Stimulated activated CD8-positive, alpha-beta memory T cell treated with anti-CD3 and anti-CD28 coated beads, Interleukin-15, amount 100 ng/mL, for 1 hour (primary cell): ENCODE measurements around the gene ZFP64.
A peak's percentile ranks its signal among the peaks of the same experiment; 100 is the strongest.
"Not testable (repeated sequence)": the region's sequence is repeated elsewhere in the genome, so short reads cannot be mapped to it uniquely, and the experiment has no call there.

Source experiments
- DNase-seq: peaks from one replicate; pipeline ENCODE4 v3.0.0-alpha.2; 2020; ENCODE audit warnings: low read depth

Gene ZFP64

DNA sequence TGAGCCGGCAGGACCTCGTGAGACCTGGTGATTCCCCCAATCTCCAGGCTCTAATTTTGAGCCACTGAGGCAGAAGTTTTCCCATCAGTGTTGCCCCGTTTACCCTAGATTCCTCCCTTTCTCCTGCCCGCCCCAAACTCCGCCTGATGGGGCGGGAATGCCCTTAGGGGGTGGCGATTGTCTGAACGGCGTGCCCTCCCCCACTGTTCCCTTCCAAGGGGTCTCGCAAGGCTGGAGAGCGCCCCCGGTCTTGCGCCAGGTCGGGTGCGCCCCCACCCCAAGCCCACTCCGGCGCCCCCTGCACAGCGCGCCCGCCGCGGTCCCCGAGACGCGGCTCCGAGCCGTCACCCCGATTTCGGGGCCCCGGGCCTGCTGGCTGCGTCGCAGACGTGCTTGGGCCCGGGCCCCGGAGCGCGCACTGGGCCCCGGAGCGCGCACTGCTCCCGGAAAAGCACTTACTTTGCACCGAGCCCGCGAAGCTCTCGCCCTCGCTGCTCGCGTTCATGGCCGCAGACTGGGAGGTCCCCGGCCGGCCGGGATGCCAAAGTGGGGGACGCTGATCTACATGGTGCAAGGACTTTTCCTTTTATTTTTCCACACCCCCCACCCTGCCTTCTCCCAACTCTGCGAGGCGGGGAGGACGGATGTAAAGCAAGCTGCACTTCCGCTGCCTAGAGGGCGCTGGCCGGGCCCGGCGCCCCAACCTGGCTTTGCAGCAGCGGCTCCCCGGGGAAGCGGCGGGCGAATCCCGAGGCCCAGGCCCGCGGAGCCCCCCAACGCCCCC, at the start of gene ZFP64:
Gene ZFP64 (minus strand): TSS at position 648 of the 784 bp plus-strand sequence. CDS start 143 bp downstream, at position 505.
- DNase-seq, result peak; percentile 35

DNA sequence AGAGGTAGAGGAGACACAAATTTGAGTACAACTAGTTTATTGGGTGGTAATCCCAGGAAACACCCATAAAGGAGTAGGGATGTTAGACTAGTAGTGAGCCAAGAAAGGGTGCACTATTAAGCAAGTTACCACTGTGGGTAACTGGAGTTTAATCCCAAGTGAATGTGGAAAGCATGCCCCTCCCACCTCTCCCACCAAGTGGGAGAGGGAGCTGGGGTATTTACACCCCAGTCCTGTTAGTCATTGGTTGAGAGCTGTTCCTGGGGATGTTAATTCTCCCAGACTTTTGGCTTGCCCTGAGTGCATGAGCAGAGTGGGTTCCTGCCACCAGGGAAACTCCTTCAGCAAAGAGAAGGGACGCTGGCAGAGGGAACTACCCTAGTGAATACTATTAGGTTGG, 49.2 kb upstream of the ZFP64 start:
- no peak for DNase-seq

DNA sequence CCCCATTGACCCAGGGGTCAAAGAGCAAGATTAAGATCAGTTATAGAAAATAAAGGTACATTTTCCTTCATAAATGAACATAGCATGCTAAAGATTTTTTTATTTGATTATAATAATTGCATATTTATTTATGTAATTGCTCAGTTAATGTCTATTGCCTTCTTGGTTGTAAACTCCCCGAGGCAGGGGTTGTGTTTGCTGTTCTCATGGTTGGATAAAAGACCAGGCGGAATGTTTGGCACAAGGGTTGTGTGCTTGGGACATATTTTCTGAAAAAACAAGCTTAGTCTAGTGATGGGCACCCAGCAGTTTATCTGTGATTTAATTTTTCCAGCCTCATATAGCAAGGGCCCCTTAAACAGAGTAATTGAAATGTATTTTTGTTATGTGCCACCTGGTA, 47.5 kb upstream of the ZFP64 start:
- DNase-seq, result no peak

DNA sequence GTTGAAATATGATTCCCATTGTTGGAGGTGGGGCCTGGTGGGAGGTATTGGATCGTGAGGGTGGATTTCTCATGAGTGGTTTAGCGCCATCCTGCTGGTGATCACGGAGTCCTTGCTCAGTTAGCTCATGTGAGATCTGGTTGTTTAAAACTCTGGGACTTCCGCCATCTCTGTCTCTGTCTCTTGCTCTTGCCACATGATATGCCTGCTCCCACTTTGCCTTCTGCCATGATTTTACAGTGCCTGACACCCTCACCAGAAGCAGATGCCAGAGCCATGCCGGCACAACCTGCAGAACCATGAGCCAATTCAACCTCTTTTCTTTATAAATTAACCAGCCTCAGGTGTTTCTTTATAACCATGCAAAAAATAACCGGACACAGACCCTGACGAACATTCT, 44.7 kb upstream of the ZFP64 start:
- DNase-seq, result no peak

DNA sequence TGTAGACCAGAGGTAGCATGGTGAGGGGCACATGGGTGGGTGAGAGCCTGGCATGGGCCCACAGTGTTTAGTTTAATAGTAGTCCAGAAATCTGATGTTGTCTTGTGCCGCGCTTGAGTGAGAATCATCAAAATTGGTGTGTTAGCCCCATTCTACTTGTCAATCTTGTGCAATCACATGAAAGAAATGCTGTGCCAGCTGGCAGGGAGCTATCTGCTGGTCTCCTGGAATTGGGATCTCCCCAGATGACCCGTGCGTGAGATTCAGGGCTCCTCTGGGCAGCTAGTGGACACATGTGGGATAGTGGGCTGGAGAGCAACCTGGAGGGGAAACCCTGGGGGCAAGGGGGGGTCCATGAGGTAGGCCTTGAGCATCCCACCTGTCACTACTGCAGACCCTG, 43.5 kb upstream of the ZFP64 start:
- DNase-seq, result no peak

DNA sequence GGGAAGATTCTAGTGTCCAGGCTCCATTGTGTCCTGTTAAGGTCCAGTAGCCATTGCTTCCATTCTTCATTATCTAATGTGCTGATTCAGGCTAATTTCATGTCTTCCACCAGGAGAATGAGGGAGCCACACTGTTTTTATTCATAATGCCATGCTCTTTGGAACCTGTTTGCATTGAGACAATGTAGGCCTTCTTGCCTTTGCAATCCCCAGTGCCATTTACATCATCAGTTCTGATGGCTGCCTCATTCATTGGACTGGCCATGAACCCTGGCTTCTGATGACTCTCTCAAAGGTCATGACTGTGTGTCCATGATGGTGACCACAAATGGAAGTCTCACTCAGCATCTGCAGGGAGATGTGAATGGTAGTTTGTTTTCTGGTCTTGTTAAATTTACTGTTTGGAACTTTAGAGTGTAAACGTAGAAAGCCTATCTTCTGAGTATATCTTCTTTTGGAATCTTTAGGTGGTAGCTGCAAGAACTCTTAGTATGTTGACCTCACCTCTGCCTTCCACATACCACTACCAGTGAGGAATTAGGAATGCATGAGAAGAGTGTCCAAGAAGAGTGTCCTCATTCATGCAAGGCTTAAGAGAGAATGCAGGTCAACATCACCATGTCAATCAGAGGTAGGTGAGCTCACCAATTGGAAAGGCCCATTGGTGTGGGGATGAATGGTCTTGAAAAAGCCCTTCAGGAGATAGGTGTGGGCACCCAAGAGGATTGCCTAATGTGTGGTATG, 42.9 kb upstream of the ZFP64 start:
- no peak for DNase-seq

DNA sequence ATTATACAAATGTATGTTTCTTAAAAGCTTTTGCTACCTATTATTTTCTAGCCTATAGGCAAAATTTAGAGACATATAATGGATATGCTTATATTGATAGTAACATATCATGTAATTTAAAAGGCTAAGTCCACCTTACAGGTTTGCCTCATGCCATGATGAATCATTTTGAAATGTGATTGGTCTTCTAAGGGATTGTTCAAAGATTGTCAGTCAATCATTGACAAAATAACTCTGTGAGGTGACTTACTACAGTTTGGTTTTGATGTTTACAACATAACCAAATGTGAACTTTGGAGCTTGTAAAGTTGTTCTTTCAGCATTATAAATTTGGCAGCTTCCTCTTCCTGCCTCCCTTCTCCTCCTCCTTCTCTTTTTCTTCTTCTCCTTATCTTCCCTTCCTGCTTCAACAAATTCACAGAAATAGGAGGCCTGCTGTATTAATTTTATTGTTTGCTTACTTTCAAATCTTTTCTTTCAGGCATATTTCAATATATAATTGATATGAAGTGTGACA, 39.7 kb upstream of the ZFP64 start:
- DNase-seq, result no peak

DNA sequence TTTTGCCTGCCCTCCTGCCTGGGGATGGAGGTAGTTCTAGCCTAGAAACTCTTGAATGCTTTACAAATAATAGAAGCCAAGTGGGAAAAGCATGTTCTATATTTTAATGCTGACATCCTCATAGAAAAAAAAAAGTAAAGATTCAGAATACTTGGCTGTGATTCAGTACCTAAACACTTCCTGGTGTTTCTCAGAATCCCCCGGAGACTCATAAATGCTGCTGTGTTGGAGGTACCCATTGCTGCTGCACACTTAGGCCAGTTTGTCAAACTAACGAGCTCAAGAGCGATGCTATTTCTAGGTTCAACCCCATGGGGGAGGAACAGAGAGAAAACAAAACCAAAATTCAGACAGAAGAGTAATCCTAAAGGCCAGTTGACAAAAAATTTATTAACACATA, 38.8 kb upstream of the ZFP64 start:
- DNase-seq, result no peak

DNA sequence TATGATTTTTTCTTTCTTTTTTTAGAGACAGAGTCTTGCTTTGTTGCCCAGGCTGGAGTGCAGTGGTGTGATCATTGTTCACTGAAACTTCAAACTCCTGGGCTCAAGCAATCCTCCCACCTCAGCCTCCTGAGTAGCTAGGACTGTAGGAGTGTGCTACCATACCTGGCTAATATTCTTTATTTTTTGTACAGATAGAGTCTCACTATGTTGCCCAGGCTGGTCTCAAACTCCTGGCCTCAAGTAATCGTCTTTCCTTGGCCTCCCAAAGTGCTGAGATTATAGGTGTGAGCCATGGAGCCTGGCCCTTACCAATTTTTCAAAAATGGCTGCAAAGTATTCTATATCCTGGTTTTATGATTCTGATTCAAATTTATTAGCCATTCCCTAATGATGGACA, 37.8 kb upstream of the ZFP64 start:
- DNase-seq, result not testable (repeated sequence)

DNA sequence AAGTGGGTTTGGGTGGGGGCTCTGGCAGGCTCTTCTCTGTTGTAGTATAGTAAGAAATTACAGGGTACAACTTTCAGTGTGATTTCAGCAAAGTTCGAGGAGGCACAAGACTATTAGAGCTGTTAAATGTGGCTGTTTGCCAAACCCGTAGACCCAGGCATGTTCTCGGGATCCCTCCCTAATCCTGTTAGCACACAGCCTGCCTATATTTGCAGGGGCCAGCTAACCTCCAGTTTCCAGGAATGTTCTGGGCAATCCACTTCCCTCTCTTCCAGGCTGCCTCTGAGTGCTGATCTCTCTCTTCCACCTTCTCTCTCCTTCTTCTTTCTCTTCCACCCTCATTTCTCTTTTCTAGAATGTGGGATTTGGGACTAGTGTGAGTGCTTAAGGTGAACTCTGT, 34.8 kb upstream of the ZFP64 start:
- DNase-seq, result no peak

DNA sequence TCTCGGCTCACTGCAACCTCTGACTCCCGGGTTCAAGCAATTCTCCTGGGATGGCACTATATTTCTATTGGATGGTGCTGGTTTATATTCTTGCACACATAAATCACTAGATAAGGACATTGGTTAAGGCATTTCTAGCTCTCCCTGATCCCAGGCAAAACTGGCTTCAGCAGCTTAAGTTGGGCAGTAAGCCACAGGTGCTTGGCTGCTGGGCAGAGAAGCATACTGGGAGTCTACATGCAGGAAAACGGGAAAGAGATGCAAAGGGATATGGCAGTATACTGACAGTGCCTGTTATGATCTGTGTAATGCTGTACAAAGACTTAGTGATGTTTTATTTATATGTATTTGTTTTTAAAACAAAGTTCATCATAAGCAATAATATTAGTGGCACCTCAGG, 33.3 kb upstream of the ZFP64 start:
- DNase-seq, result no peak

DNA sequence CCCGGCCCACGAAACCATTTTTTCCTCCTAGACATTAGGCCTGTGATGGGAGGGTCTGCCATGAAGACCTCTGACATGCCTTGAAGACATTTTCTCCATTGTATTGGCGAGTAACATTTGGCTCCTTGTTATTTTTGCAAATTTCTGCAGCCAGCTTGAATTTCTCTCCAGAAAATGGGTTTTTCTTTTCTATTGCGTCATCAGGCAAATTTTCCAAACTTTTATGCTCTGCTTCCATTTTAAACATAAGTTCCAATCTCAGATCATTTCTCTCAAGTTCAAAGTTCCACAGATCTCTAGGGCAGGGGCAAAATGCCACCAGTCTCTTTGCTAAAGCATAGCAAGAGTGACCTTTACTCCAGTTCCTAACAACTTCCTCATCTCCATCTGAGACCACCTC, 29.8 kb upstream of the ZFP64 start:
- DNase-seq, result not testable (repeated sequence)

DNA sequence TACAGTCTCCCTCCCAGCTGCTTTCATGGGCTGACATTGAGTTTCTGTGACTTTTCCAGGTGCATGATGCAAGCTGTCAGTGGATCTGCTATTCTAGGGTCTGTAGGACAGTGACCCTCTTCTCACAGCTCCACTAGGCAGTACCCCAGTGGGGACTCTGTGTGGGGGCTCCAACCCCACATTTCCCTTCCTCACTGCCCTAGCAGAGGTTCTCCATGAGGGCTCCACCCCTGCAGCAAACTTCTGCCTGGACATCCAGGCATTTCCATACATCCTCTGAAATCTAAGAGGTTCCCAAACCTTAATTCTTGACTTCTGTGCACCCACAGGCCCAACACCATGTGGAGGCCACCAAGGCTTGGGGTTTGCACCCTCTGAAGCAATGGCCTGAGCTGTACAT, 29.3 kb upstream of the ZFP64 start:
- not testable (repeated sequence) for DNase-seq

DNA sequence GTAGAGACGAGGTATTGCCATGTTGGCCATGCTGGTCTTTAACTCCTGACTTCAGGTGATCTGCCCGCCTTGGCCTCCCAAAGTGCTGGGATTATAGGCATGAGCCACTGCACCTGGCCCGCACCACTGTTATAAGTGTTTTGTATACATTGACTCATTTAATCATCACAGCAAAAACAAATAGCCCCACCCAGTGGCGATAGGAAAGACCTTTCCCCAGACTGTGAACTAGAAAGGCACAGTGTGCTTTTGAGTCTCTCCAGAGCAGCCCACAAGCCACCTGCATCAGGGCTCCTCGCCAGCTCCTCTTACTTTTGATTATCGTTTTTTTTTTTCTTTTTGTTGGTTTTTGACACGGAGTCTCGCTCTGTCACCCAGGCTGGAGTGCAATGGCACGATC, 27.9 kb upstream of the ZFP64 start:
- no peak for DNase-seq

DNA sequence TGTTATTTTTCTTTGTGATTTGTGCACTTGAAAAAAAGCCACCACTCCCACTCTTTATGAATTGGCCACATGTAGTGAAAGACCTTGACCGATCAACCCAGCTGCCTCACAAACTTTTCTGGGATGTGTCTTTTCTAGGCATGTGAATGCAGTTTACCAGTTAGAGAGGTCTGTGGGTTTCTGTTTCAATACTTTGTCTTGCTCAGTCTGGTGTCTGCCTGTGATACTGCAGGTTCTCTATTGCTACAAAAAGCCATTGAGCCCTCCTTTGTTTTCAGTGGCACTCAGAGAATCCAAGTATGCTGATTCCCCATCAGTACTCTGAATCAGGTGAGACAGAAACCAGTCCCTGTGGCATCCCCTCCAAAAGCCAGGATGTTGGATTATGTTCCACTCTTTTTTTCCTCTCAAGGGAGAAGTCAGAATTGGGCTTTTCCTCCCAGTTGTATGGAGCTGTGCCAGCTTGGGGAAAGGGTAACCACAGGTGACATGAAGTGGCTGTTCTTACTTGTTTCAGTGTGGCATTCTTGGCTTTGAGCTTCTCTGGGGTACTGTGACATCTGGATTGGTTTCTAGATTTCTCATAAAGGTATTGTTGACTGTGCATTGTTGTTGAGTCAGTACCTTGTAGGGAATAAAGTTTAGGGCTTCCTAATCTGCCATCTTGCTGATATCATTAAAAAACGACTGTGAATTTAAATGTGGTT, 26.3 kb upstream of the ZFP64 start:
- DNase-seq, result no peak

DNA sequence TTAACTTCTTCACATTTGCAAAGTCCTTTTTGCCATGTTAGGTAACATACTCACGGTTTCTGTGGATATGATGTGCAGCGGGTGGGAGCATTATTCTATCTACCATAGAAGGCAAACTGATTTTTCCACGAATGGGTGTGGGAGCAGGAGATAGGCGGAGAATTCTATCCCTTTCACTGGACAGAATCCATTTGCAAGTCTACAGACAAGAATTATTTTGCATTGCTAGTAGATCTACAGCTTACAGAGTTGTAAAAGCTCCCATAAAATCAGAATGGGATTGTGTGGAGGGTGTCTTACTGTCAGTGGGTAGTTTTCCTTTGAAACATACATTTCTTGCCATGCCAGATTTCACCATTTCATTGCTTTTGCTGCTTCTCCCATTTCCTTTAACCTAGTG, 22.4 kb upstream of the ZFP64 start:
- no peak for DNase-seq

DNA sequence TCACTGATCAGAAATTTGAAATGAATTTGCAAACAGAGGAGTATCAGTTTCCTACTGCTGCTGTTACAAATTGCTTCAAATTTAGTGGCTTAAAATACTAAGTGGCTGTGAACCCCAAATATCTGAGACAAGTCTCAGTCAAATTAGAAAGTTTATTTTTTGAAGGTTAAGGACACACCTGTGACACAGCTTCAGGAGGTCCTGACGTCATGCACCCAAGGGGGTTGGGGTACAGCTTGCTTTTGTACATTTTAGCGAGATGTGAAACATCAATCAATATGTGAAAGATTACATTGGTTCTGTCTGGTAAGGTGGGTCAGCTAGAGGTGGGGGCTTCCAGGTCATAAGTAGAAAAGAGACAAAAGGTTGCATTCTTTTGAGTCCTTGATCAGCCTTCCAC, 21.4 kb upstream of the ZFP64 start:
- no peak for DNase-seq

DNA sequence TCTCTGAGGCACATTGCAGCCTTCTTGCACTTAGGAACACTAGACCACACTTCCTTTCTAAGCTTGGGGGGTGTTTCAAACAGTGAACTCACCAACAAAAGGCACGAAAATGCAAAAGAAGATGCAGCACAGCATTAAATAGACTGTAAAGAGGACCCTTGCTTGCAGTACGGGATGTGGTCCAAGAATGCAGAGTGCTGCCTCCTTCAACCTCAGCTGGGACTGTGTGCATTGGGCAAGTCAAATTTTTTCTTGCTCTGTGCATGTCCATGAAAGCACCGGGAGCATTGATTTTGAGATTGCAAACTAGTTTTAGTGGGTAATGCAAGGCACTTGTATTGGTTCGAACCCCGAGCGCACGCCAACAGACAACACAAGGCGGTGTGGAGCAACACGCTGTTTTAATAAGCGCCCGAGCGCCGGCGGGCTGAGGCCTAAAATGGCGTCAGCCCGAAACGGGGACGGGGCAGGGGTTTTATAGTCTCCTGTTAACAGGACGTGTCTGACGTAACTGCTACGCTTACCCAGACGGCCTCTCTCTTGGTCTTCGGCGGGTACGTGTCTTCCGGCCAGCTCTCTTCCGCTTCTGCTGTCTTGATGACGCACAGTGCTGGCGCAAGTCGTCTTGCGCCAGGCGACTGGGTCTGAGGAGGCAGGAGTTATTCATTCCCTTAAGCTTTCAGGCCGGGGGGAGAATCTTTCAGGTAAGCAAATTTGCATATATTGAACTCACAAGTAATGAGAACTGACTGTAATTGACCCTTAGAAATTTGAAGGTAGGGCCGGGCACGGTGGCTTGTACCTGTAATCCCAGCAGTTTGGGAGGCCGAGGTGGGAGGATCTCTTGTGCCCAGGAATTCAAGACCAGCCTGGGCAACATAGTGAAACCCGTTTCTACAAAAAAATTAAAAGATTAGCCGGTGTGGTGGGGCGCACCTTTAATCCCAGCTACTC, 18.7 kb upstream of the ZFP64 start:
- no peak for DNase-seq

DNA sequence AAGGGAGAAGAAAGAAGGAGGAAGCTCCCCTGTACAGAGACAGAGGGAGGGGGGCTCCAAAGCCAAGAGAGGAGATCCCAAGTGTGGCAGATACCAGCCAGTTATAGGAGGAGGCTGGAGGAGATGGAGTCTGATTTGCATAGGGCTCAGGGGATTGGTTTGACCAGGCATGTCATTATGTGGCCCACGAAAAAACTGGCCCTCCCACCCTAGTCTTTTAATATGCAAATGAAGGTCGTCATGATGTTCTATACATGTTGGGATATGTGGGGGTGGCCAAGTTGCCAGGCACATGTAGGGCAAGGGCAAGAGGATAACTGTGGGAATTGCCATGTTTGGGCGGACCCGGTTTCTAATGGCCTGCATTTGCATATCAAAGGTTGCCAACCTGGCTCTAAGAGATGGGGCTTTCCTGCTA, 17.6 kb upstream of the ZFP64 start:
- no peak for DNase-seq

DNA sequence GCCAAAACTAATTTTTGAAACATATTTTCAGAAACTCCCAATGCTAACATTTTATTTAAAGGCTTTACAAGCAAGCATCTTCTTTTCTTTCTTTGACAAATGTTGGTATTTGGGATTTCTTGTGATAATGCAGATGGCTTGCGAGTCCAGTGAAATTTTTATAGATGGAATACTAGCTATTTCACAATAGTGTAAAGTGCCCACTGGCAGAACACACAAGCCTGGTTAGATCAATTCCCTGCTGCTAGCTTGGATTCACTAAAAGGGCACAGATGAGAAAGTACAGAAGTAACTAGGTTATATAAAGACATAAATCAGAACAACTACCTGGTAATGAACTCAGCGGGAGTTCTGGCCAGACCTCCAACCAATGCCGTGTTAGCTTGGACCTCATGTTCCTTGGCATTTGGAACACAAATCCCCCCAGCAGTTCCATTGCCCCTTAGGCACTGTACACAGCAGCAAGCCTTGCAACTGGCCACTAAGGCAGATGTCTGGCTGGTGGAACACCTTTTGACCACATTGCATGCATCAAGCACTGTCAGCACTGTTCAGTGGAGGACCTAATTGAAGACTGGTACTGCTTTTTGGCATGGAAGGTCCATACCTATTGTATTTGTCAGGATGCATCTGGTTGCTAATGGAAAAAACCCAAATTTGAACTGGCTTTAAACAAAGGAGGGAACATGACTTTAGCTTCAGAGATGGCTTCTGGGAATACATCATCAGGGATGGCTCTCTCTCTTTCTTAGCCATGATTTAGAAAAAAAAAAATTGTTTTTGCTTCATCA, 15.6 kb upstream of the ZFP64 start:
- no peak for DNase-seq

DNA sequence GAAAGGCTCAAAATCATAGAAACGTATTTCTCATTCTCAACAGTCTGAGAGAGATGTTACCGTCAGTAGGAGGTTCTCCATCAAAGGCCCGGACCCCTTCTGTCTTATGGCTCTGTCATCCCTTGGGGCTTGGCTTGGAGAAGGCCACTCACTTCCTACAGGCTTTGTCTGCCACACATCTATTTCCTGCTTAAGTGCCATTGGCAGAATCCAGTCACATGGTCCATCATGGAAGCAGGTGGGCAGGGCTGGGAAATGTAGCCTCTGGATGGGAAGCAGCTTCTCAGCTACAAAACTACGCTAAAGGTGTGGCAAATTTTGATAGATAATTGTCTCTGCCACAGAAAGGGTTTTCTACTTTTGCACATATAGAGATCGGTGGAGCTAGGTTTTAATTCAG, 12.6 kb upstream of the ZFP64 start:
- DNase-seq, result no peak
